DMS53 treated with DMSO at 0.1 percent for 48 hours (cell line): ENCODE measurements around the gene DACT2.
"Not testable (repeated sequence)": the region's sequence is repeated elsewhere in the genome, so short reads cannot be mapped to it uniquely, and the experiment has no call there.

Experiments used
- DNase-seq: peaks from one replicate; lab custom pipeline; 2025; ENCODE audit not compliant: unreplicated experiment; lab: John Stamatoyannopoulos, UW

DACT2 gene

DNA sequence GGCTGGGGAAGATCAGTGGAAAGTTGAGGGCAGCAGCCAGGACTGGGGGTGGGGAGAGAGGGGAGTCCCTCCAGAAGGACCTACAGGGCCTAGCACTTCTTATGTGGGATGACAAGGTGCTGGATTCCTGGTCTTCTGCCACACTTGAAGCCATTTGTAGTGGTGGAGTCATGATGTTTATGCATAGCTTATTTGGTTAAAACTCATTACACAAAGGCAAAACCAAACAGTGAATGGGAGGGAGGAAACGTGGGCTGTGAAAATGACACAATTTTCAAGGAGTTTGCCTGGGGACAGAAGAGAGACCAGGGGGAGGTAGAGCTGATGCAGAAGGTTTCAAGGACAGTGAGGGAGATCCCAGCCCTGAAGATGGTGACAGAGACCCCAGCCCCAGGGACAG is 50.8 kb downstream of the DACT2 start:
- DNase-seq: no peak

DNA sequence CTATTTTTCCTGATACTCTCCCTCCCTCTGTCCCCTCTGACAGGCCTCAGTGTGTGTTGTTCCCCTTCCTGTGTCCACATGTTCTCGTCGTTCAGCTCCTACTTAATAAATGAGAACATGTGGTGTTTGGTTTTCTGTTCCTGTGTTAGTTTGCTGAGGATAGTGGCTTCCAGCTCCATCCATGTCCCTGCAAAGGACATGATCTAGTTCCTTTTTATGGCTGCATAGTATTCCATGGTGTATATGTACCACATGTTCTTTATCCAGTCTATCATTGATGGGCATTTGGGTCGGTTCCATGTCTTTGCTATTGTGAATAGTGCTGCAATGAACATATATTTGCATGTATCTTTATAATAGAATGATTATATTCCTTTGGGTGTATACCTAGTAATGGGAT is 51.8 kb downstream of the DACT2 start:
- not testable (repeated sequence) for DNase-seq

DNA sequence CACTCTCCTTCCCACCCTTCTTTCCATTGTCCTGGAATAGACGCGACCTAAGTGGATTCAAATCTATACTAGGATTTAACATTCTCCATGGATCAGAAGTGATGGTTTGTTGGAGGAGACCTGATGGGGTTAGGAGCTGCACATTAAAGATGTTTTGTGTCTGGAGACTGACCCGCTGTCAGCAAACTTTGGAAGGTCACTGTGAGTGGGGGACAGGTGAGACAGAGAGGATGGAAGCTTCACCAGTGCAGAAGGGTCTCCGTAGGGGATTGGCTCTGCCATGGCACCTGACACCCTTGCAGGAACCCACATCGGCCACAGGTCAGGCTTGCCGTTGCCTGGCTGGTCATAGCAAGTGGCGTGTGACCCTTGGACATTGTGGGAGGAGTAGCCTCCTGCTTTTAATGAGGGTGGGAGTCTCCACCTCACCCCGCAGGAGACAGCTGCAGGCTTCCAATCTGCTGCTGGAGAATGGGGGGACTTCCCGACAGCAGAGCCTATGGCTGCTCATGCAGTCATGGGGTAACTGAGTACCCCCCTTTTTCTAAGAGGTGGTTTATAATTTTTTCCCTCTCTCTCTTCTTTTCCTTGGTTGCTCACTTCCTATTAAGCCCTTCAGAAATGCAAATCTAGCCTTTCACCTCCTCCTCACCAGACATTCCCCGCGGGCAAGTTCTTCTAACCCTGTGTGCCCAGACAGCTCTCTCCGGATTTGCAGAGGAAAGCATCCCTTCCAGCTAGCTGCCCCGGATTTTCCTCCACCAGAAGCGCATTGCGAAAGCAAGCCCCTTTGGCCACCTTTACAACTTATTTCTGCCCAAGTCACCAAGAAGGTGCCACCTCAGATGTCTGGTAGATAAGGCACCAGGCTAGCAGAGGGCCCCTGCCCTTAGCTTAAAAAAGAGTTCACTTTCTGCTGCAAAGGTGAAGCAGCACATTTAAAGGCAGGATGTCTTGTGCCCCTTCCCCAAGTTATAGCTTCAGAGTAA is 53.5 kb downstream of the DACT2 start:
- no peak for DNase-seq

DNA sequence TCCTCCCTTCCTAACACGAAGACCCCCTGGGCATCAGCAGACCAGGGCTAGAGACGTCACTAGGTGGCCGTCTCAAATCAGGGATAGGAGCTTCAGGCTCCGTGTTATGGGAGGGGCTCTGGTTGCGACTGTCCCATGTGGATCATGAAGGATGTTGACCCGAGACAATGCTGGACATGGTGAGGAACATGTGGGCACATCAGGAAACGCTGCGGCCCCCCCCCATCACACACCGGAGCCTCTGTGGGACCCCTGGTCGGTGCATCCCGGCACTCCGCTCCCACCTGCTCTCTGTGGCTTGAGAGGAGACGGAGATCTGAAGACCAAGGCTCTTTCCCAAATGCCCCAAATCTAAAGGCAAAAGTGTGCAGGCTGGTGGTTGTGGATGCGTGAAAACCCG is 54.2 kb downstream of the DACT2 start:
- DNase-seq: no peak

DNA sequence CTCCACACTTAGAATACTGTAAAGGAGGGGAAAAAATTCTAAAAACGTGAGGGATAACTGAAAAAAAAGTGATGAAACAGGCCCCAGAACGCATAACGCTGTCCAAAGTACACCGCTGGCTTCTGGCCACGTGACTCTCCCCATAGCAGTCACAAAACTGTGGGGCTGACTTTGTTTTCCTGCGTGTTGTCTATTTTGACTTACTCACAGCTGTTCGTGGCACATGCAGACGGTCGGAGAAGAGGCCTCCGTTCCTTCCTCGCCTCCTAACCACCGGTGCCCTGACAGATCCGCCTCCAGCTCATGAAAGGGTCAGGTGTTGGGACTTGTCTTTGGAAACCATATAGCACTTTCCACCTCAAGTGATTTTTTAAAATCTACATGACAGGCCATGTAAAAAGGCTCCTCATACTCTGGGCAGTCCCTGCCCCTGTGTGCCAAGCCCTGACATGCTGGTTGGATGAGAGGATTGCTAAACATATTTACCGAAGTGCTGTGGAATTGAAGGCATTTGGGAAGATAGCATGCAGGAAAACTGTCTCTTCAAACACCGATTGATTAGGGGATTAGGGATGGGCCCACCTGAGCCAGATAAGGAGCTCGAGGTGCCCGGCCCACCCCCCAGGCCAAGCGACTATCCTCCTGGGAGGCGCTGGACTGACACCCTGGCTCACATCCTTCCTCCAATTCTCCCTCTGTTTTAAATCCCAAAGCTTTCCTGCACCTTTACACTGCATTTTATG is 54.8 kb downstream of the DACT2 start:
- no peak for DNase-seq

DNA sequence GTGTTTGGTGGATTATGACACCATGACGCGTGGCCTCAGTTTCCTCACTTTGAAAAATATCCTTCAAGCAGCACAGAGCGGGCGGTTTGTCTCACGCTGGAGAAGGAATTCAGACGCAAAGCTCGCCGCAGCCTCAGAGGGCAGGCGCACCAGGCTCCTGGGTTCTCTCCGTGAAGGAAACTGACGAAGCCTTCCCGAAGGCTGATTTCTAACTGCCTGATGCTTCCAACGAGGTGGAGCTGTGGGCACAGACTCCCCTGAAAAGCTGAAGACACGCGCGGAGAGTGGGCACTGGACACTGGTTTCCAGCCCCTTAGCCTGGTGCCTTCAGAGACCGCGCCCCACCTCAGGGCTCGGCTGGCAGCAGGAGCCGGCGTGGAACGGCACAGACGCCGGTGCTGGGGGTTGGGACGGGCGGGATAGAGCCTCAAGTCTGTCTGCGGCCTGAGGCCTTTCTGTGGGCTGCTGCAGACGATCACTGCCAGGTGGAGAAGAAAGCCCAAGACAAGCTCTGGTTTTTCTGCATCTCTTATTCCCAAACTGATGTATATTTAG is 56.1 kb downstream of the DACT2 start:
- no peak for DNase-seq

DNA sequence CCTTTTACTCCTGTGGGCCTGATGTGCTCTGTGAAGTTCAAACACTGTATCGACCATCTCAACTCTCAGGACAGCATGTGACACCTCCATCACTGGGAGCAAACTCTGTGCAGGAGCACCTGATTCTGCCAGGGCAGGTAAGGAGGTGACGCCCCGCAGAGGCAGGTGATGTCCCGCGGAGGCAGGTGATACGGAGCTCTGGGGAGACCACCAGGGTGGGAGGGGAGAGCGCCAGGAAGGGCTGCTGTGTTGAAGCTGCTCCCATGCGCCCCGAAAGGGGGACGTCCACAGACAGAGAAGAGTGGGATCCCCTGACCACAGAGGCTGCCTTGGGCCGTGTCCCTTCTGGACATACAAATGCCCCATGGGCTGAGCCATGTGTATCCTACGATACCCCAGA is 58.3 kb downstream of the DACT2 start:
- no peak for DNase-seq

DNA sequence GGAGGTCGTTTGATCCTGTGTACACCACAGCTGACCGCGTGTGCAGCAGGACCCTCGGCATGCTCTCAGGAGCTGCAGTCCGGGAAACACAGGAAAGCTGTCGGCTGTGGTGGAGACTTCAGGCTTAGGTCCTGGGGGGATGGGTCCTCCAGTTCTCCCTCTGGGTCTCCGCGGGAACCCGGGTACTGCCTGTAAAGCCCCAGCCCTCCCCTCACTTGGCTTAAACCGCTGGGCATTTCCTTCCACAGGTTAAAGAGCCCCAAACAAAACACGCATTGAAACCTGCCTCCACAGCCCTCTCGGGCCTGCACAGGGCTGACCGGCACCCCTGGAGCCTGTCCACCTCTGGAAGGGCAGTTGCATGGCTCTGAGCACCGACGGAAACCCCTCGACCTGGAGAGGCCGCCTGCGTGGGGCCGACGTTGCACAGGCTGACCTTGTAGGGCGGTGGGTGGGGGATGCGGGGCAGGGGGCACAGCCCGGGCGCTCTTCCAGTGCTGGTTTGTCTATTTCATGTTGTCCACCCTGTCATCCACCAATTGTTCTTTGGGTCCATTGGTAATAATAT is 59.1 kb downstream of the DACT2 start:
- no peak for DNase-seq

DNA sequence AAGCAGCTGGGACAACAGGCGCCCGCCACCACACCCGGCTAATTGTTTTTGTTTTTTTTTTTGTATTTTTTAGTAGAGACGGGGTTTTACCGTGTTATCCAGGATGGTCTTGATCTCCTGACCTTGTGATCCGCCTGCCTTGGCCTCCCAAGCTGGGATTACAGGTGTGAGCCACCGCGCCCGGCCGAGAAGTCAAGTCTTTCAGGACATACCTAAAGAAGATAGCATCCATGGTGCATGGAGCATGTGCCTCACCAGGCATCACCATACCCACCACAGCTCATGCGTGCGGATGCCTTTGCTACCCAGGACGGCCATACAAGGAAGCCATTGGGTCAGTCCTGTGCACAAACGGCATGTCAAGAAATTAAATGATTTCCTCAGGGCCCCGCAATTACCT is 60.8 kb downstream of the DACT2 start:
- no peak for DNase-seq

DNA sequence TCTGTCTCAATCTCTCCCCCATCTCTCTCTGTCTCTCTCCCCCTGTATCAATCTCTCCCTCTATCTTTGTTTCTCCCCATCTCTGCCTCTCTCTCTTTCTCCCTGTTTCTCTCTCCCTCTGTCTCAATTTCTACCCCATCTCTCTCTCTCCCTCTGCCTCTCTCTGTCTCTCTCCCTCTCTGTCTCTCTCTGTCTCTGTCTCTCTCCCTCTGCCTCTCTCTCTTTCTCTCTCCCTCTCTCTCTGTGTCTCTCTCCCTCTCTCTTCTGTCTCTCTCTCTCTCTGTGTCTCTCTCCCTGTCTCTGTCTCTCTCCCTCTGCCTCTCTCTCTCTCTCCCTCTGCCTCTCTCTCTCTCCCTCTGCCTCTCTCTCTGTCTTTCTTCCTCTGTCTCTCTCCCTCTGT is 62.6 kb downstream of the DACT2 start:
- no peak for DNase-seq
